Endothelial cell of umbilical vein (primary cell): ENCODE data around the gene CD200. TPM values are rescaled to one million over a fixed set of nuclear protein-coding genes. Genes with fewer than 3 reads are reported as not detected.

Experiments used
- Bru-seq: library from RNA; stranded (reverse); fragments of 400-500 nt; gene quantifications from one replicate; lab custom pipeline; 2021; lab: Mats Ljungman, UMichigan
- BruChase-seq, 2 experiments: library from RNA; stranded (reverse); fragments of 400-500 nt; gene quantifications; one replicate each; lab custom pipeline; 2021; lab: Mats Ljungman, UMichigan
- BruUV-seq: library from RNA; stranded (reverse); fragments of 400-500 nt; replicated peaks from 2 replicates; lab custom pipeline; 2021; lab: Mats Ljungman, UMichigan
- CTCF ChIA-PET: fragments of 300-600, 350-600 bp; sonication (Branson Sonifier 250); formaldehyde crosslinking; loops from one replicate; lab custom pipeline; 2021; ENCODE audit warnings: antibody characterized with exemption, inconsistent platforms; lab: Charles Lee
- POLR2A ChIA-PET: fragments of 300-600, 350-600 bp; sonication (Branson Sonifier 250); formaldehyde crosslinking; loops from one replicate; lab custom pipeline; 2021; ENCODE audit warnings: antibody characterized with exemption, inconsistent platforms; lab: Charles Lee
- DNase-seq: peaks from one replicate; pipeline ENCODE4 v3.0.0-alpha.2; 2011; ENCODE audit warnings: low read depth, low spot score
- FAIRE-seq: peaks from 2 replicates; lab custom pipeline; 2011; peaks lifted over from hg19 to GRCh38; lab: Jason Lieb, UNC
- H2AFZ ChIP-seq: 2 replicates; pipeline ENCODE4 v1.6.0; 2012; ENCODE audit warnings: low read depth, low read length, control low read depth, inconsistent platforms
- H3K27ac ChIP-seq: 2 replicates; pipeline ENCODE4 v1.5.1; 2011; ENCODE audit warnings: low read depth, mild to moderate bottlenecking, control low read depth, low read length, moderate library complexity; ENCODE audit not compliant: insufficient read depth
- H3K27me3 ChIP-seq, 2 experiments: 2 replicates each; pipeline versions ENCODE4 v1.6.0 to v1.6.1; 2011; ENCODE audit warnings: low read length in 2 of 2, mixed read lengths in 1 of 2; ENCODE audit not compliant: control insufficient read depth in 2 of 2, insufficient read depth in 2 of 2
- H3K36me3 ChIP-seq, 2 experiments: 2 replicates in 1 of 2; 3 replicates in 1 of 2; pipeline ENCODE4 v1.5.1; 2011; ENCODE audit warnings: low read length in 2 of 2, mild to moderate bottlenecking in 1 of 2, moderate library complexity in 1 of 2; ENCODE audit not compliant: control insufficient read depth in 2 of 2, insufficient read depth in 2 of 2; ENCODE audit errors: extremely low read depth in 1 of 2
- H3K4me1 ChIP-seq: 3 replicates; pipeline ENCODE4 v1.5.1; 2011; ENCODE audit warnings: mild to moderate bottlenecking, low read length; ENCODE audit not compliant: control insufficient read depth, insufficient read depth; ENCODE audit errors: extremely low read depth
- H3K4me2 ChIP-seq: 2 replicates; pipeline ENCODE4 v1.6.1; 2011; ENCODE audit warnings: low read length, control low read depth, mixed read lengths; ENCODE audit not compliant: insufficient read depth
- H3K4me3 ChIP-seq, 3 experiments: fragments of 200-600 bp in 1 of 3; sonication (generic), shearing (Covaris generic) in 1 of 3; replicated peaks in 1 of 3; 2 replicates each; pipeline ENCODE4 v1.5.1; 2011 to 2016; ENCODE audit warnings: control low read depth in 3 of 3, low read length in 3 of 3, mild to moderate bottlenecking in 2 of 3, inconsistent platforms in 1 of 3, low read depth in 1 of 3, moderate library complexity in 1 of 3; ENCODE audit not compliant: insufficient read depth in 1 of 3
- H3K79me2 ChIP-seq: 2 replicates; pipeline ENCODE4 v1.6.0; 2012; ENCODE audit warnings: low read length, inconsistent platforms; ENCODE audit not compliant: control insufficient read depth, insufficient read depth
- H3K9ac ChIP-seq: replicated peaks from 2 replicates; pipeline ENCODE3; 2011; ENCODE audit warnings: low read length, control low read depth; ENCODE audit not compliant: insufficient read depth; ENCODE audit errors: extremely low read depth
- H3K9me1 ChIP-seq: replicated peaks from 3 replicates; pipeline ENCODE4 v1.6.0; 2011; ENCODE audit warnings: mild to moderate bottlenecking, low read length; ENCODE audit not compliant: control insufficient read depth, insufficient read depth; ENCODE audit errors: extremely low read depth
- H3K9me3 ChIP-seq: replicated peaks from 2 replicates; pipeline ENCODE4 v1.5.1; 2012; ENCODE audit warnings: low read length, inconsistent platforms; ENCODE audit not compliant: control insufficient read depth, insufficient read depth
- H4K20me1 ChIP-seq: replicated peaks from 2 replicates; pipeline ENCODE3; 2011; ENCODE audit warnings: mild to moderate bottlenecking, low read length; ENCODE audit not compliant: control insufficient read depth, insufficient read depth; ENCODE audit errors: extremely low read depth
- CTCF ChIP-seq, 2 donors: IDR thresholded peaks; 1 replicate in 1 of 2; 2 replicates in 1 of 2; pipeline ENCODE4 v1.5.1; 2011; ENCODE audit warnings: low read length in 2 of 2, mild to moderate bottlenecking in 2 of 2, moderate library complexity in 2 of 2, control low read depth in 1 of 2, inconsistent platforms in 1 of 2, low read depth in 1 of 2; ENCODE audit not compliant: insufficient read depth in 1 of 2; ENCODE audit errors: extremely low read depth in 1 of 2
- EZH2 ChIP-seq: IDR thresholded peaks from 2 replicates; pipeline ENCODE4 v1.6.1; 2012; ENCODE audit warnings: borderline replicate concordance, low read depth, mild to moderate bottlenecking, moderate library complexity, low read length, inconsistent platforms; ENCODE audit not compliant: severe bottlenecking
- FOS ChIP-seq: IDR thresholded peaks from 2 replicates; pipeline ENCODE4 v1.6.1; 2011; ENCODE audit warnings: mild to moderate bottlenecking, low read length, moderate library complexity, borderline replicate concordance; ENCODE audit not compliant: insufficient read depth
- GATA2 ChIP-seq: IDR thresholded peaks from 2 replicates; pipeline ENCODE4 v1.7.0; 2011; ENCODE audit warnings: low read depth, mild to moderate bottlenecking, moderate library complexity, mixed read lengths, low read length; ENCODE audit not compliant: insufficient read length, insufficient read depth
- JUN ChIP-seq: IDR thresholded peaks from 2 replicates; pipeline ENCODE4 v1.6.1; 2011; ENCODE audit warnings: borderline replicate concordance, low read depth; ENCODE audit not compliant: insufficient read length, insufficient read depth
- MAX ChIP-seq: IDR thresholded peaks from 2 replicates; pipeline ENCODE4 v1.6.1; 2011; ENCODE audit not compliant: insufficient read depth, insufficient read length
- MYC ChIP-seq: IDR thresholded peaks from one replicate; pipeline ENCODE4 v1.6.1; 2011; ENCODE audit warnings: mild to moderate bottlenecking, low read depth, low read length
- POLR2A ChIP-seq: IDR thresholded peaks from 2 replicates; pipeline ENCODE4 v1.6.1; 2012; ENCODE audit warnings: low read depth, mild to moderate bottlenecking, control low read depth, low read length
- POLR2AphosphoS5 ChIP-seq: IDR thresholded peaks from 2 replicates; pipeline ENCODE4 v1.6.1; 2012; ENCODE audit warnings: low read depth, mild to moderate bottlenecking, control low read depth, low read length, moderate library complexity; ENCODE audit not compliant: insufficient read depth
- dilution Hi-C: fragments of 300-500 bp; cut with MboI; formaldehyde crosslinking; loops from one replicate; pipeline ENCODE4 v1.15.0; 2019; ENCODE audit warnings: low sequenced_read_pairs; ENCODE audit not compliant: extremely low pct_ligation_motif_present
- intact Hi-C: fragments of 100-400 bp; cut with micrococcal nuclease; formaldehyde crosslinking; loops from one replicate; pipeline ENCODE4 v1.10.0; 2022
- long read RNA-seq: library from polyadenylated mRNA; stranded (forward); transcript quantifications from one replicate; pipeline ENCODE4 v2.0.0, GENCODE V29; 2021
- polyA minus RNA-seq, 3 experiments: library from RNA; depleted of rRNA, polyadenylated mRNA; stranded (reverse); fragments of >200 nt; gene quantifications; 1 replicate in 1 of 3; 2 replicates in 2 of 3; pipeline ENCODE4 v1.2.3, GENCODE V29; 2011
- polyA plus RNA-seq, 4 experiments: library from polyadenylated mRNA; depleted of rRNA in 3 of 4; stranded (reverse) in 3 of 4; unstranded in 1 of 4; fragments of >200 nt; gene quantifications; 2 replicates each; pipeline versions ENCODE4 v1.2.1 to v1.2.3, GENCODE V29; 2011 to 2012; ENCODE audit warnings: missing spikeins in 1 of 4
- total RNA-seq: library from RNA; stranded (reverse); gene quantifications from 2 replicates; pipeline ENCODE4 v1.2.3, GENCODE V29; 2021

Gene CD200
- total RNA-seq: 7.2 and 8.2 TPM in 2 replicates
- 6.9 and 8.1 TPM in 2 replicates for polyA plus RNA-seq
- 6.7 and 7.6 TPM in 2 replicates for polyA plus RNA-seq (2011; cell fraction: cytosol; rRNA removed)
- polyA plus RNA-seq (2011; cell fraction: nucleus; rRNA removed): 9.5 and 9.8 TPM in 2 replicates
- 4.0 and 6.1 TPM in 2 replicates for polyA plus RNA-seq (2012)
- 8.7 and 10.5 TPM in 2 replicates for polyA minus RNA-seq
- polyA minus RNA-seq (2011; cell fraction: cytosol; rRNA and poly(A)+ RNA removed): not detected
- 6.1 and 7.2 TPM in 2 replicates for polyA minus RNA-seq (2011; cell fraction: nucleus; rRNA and poly(A)+ RNA removed)
- Bru-seq, nascent RNA: percentile 60 among the genes with signal in this experiment
- BruChase-seq, experiment 1, labeled RNA remaining after a 6-hour chase: percentile 35 among the genes with signal in this experiment
- BruChase-seq, experiment 2, labeled RNA remaining after a 2-hour chase: percentile 44 among the genes with signal in this experiment
- long read RNA-seq, transcript CD200-201 (6 exons, 2,129 nt): minor isoform, 6 of 22 reads
- long read RNA-seq, transcript CD200-202 (5 exons, 1,997 nt): major isoform, 7 of 22 reads
- long read RNA-seq, partial matches to known transcripts: 2 of 22 reads
- long read RNA-seq, other reads (novel, unspliced or antisense): 2 of 22 reads

GRCh38 chr3:112333002-112333380 lies at the start of gene CD200:
Gene CD200, plus strand, starts transcription at chr3:112333156. Its CDS starts 57 bp downstream, at chr3:112333213.
- no peaks in the 10 kb centered on the region for H3K36me3 ChIP-seq
- dilution Hi-C loops: no loop called here
- peaks cover 0 to 6% of the 10 kb centered on the region in 2 experiments for H3K27me3 ChIP-seq
- no peaks in the 10 kb centered on the region for H4K20me1 ChIP-seq
- no TSS peak for BruUV-seq
- DNase-seq: peak; percentile 62
- H3K27ac ChIP-seq: no peak within 1 kb of the TSS
- ChIA-PET POLR2A (interaction anchor here (0.7 to 1.8 kb wide), 5 partner anchors 17 to 62 kb away, joined by 3 to 8 read pairs (median 5); no protein-coding TSS in a partner anchor), CTCF (interaction anchor here (0.8 to 3.4 kb wide), 20 partner anchors 12 to 221 kb away, joined by 3 to 40 read pairs (median 6); partner anchors contain the start of gene SLC9C1)
- peak; percentile 72 for FAIRE-seq
- peak within 1 kb of the TSS; percentile 28 to 59 (median 56) for H3K4me3 ChIP-seq
- peak within 1 kb of the TSS; percentile 68 for H2AFZ ChIP-seq
- no peak for TF ChIP-seq JUN
- no peak for TF ChIP-seq MYC
- TF ChIP-seq EZH2: no peak
- H3K9me3 ChIP-seq: no peaks in the 10 kb centered on the region
- no peaks in the 10 kb centered on the region for H3K9me1 ChIP-seq
- peak within 1 kb of the TSS; percentile 75 for H3K4me2 ChIP-seq
- peak within 1 kb of the TSS; percentile 58 for H3K9ac ChIP-seq
- no peaks in the 10 kb centered on the region for H3K79me2 ChIP-seq
- intact Hi-C loops: loop anchor here (1.0 to 2.0 kb wide), 2 partner anchors 22 to 58 kb away; no protein-coding TSS in a partner anchor
- peaks cover 8% of the 10 kb centered on the region for H3K4me1 ChIP-seq

- no peak overlapping the region for H3K4me2 ChIP-seq
- H3K27ac ChIP-seq: no peak overlapping the region
- TF ChIP-seq POLR2A: no peak
- TF ChIP-seq EZH2: no peak
- TF ChIP-seq MAX: no peak
- TF ChIP-seq GATA2: no peak
- TF ChIP-seq FOS: no peak
- TF ChIP-seq CTCF (IDR thresholded peaks at IDR 0.05; ENCODE audit: extremely low read depth in 1 of 2, insufficient read depth in 1 of 2, low read depth in 1 of 2, low read length in 2 of 2): no peak
- TF ChIP-seq POLR2AphosphoS5: no peak
- no peak for TF ChIP-seq MYC
- TF ChIP-seq JUN: no peak
- H3K9me3 ChIP-seq: no peaks in the 10 kb centered on the region
- no peaks in the 10 kb centered on the region for H3K36me3 ChIP-seq
- H3K27me3 ChIP-seq: peaks cover 0 to 6% of the 10 kb centered on the region in 2 experiments
- no peak for FAIRE-seq
- no peaks in the 10 kb centered on the region for H3K4me1 ChIP-seq
- no TSS peak for BruUV-seq
- no peaks in the 10 kb centered on the region for H3K79me2 ChIP-seq
- CTCF ChIA-PET: interaction anchor here (1.0 to 1.8 kb wide), 3 partner anchors 152 to 1338 kb away, joined by 3 to 8 read pairs (median 4); no protein-coding TSS in a partner anchor
- POLR2A ChIA-PET: no interaction called here
- DNase-seq: no peak
- H4K20me1 ChIP-seq: no peaks in the 10 kb centered on the region
- no peak overlapping the region for H2AFZ ChIP-seq
- no peak overlapping the region for H3K4me3 ChIP-seq
- dilution Hi-C loops (no loop called here), intact Hi-C loops (no loop called here)
- no peaks in the 10 kb centered on the region for H3K9me1 ChIP-seq
- H3K9ac ChIP-seq: no peak overlapping the region
Observed at GRCh38 chr3:112289011-112289410, 43.9 kb upstream of the CD200 start.
